Glutamatergic neuron (in vitro differentiated cells): ENCODE data around the gene OPN1LW. TPM values are rescaled to one million over a fixed set of nuclear protein-coding genes. Genes with fewer than 3 reads are reported as not detected.

ENCODE experiments used
- DNase-seq: peaks from one replicate; pipeline ENCODE4 v3.0.0; 2022
- H3K27ac Mint-ChIP-seq: one replicate; pipeline ENCODE4 v1.8.0; 2020; ENCODE audit warnings: mild to moderate bottlenecking, mixed read lengths, inconsistent platforms; ENCODE audit not compliant: unreplicated experiment
- H3K27me3 Mint-ChIP-seq: one replicate; pipeline ENCODE4 v1.8.0; 2020; ENCODE audit warnings: mild to moderate bottlenecking, moderate library complexity, mixed read lengths, inconsistent platforms; ENCODE audit not compliant: unreplicated experiment
- H3K36me3 Mint-ChIP-seq: one replicate; pipeline ENCODE4 v1.8.0; 2020; ENCODE audit warnings: mild to moderate bottlenecking, mixed read lengths, inconsistent platforms; ENCODE audit not compliant: unreplicated experiment
- H3K4me1 Mint-ChIP-seq: one replicate; pipeline ENCODE4 v1.8.0; 2020; ENCODE audit warnings: mild to moderate bottlenecking, low read depth, mixed read lengths, inconsistent platforms; ENCODE audit not compliant: unreplicated experiment
- H3K4me3 Mint-ChIP-seq: one replicate; pipeline ENCODE4 v1.8.0; 2020; ENCODE audit warnings: mild to moderate bottlenecking, mixed read lengths, inconsistent platforms; ENCODE audit not compliant: unreplicated experiment
- H3K9me3 Mint-ChIP-seq: one replicate; pipeline ENCODE4 v1.8.0; 2020; ENCODE audit warnings: mild to moderate bottlenecking, moderate library complexity, mixed read lengths, inconsistent platforms; ENCODE audit not compliant: unreplicated experiment
- CTCF ChIP-seq: fragments of 200-600 bp; sonication (generic); IDR thresholded peaks from one replicate; pipeline ENCODE4 v1.5.0; 2021; ENCODE audit not compliant: partially characterized antibody, unreplicated experiment
- total RNA-seq: library from RNA; stranded (reverse); fragmentation: NEBNext Ultra II Directional; extraction: Animal tissue kit (Norgen Biotek cat#: 25700); gene quantifications from one replicate; pipeline ENCODE4 v1.2.1, GENCODE V29; 2021; ENCODE audit not compliant: unreplicated experiment

Gene OPN1LW
- total RNA-seq, 1 donor from 2014 or later: 2.6 TPM

GRCh38 chrX:154116426-154117211 lies 27.4 kb upstream of the OPN1LW start:
- Mint-ChIP-seq H3K4me1 (peaks cover 3% of the 10 kb centered on the region), H3K27ac (no peak overlapping the region), H3K27me3 (peaks cover 4% of the 10 kb centered on the region), H3K4me3 (no peak overlapping the region), H3K9me3 (no peaks in the 10 kb centered on the region), H3K36me3 (no peaks in the 10 kb centered on the region)
- TF ChIP-seq CTCF: no peak
- DNase-seq: no peak

GRCh38 chrX:154117566-154117965 lies 26.5 kb upstream of the OPN1LW start:
- no peak for TF ChIP-seq CTCF
- Mint-ChIP-seq H3K27me3 (peaks cover 5% of the 10 kb centered on the region), H3K36me3 (no peaks in the 10 kb centered on the region), H3K4me3 (no peak overlapping the region), H3K4me1 (peaks cover 3% of the 10 kb centered on the region), H3K9me3 (no peaks in the 10 kb centered on the region), H3K27ac (no peak overlapping the region)
- DNase-seq: no peak

GRCh38 chrX:154120567-154120966 lies 23.5 kb upstream of the OPN1LW start:
- Mint-ChIP-seq H3K27me3 (peaks cover 5% of the 10 kb centered on the region), H3K9me3 (no peaks in the 10 kb centered on the region), H3K36me3 (no peaks in the 10 kb centered on the region), H3K4me1 (peaks cover 3% of the 10 kb centered on the region), H3K4me3 (no peak overlapping the region), H3K27ac (no peak overlapping the region)
- no peak for TF ChIP-seq CTCF
- DNase-seq: no peak

GRCh38 chrX:154121207-154121606 lies 22.8 kb upstream of the OPN1LW start:
- Mint-ChIP-seq H3K4me1 (peaks cover 2% of the 10 kb centered on the region), H3K9me3 (no peaks in the 10 kb centered on the region), H3K4me3 (no peak overlapping the region), H3K27me3 (peaks cover 5% of the 10 kb centered on the region), H3K27ac (no peak overlapping the region), H3K36me3 (no peaks in the 10 kb centered on the region)
- DNase-seq: no peak
- no peak for TF ChIP-seq CTCF

GRCh38 chrX:154121961-154122360 lies 22.1 kb upstream of the OPN1LW start:
- no peak overlapping the region for H3K27ac Mint-ChIP-seq

More at GRCh38 chrX:154121961-154122360, 22.1 kb upstream of the OPN1LW start:
- TF ChIP-seq CTCF: no peak
- no peaks in the 10 kb centered on the region for H3K4me1 Mint-ChIP-seq
- H3K27me3 Mint-ChIP-seq: peaks cover 4% of the 10 kb centered on the region
- no peak for DNase-seq
- no peaks in the 10 kb centered on the region for H3K9me3 Mint-ChIP-seq
- H3K36me3 Mint-ChIP-seq: no peaks in the 10 kb centered on the region
- H3K4me3 Mint-ChIP-seq: no peak overlapping the region
